GM18505 (cell line): ENCODE results near the gene SFXN4.
A peak's percentile ranks its signal among the peaks of the same experiment; 100 is the strongest.
"Not testable (repeated sequence)": the region's sequence is repeated elsewhere in the genome, so short reads cannot be mapped to it uniquely, and the experiment has no call there.

Source experiments
- ATAC-seq: cut with Tn5 transposase; IDR thresholded peaks from one replicate; pipeline ENCODE4 v1.9.1; 2021; ENCODE audit not compliant: unreplicated experiment
- POLR2A ChIP-seq: IDR thresholded peaks from 4 replicates; pipeline ENCODE4 v1.6.1; 2011; ENCODE audit warnings: borderline replicate concordance; ENCODE audit not compliant: insufficient read depth, insufficient read length; ENCODE audit errors: extremely low read depth

Gene SFXN4

DNA sequence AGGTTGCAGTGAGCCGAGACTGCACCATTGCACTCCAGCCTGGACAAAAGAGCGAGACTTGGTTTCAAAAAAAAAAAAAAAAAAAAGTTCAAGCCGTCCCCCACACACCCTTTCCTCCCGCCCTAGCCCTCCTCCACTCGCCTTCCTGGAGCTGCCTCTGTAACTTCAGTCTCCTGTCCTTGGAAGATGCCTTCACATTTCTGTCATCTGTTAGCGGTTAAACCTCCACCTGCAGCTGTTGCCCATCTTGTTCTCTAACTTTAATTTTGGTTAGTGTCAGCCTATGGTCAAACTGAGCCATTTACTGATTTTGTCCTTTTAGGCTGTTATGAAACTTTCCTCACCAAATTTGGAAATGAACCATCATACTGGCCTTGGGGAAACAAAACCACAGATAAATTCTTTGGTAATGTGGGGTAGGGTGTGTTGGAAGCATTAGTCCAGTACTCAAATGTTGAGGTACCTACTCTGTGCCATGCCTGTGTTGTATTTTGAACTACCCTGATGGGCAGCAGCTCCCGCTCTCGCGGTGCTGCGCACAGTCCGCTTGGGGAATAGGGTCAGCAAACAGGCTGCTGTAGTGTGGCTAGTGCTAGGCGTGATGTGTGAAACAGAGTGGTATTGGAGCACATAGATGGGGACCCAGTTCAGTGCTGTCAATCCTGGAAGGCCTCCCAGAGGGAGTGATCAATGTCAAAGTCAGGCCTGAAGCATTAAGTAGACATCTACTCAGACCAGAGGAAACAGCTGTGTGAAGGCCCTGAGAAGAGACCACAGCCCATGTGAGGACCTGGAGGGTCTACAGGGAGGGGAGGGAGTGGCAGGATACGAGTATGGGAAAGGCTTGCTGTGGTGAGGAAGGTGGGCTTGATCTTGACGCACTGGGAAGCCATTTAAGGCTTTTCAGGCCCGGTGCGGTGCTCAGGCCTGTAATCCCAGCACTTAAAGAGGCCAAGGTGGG, 26.9 kb downstream of the SFXN4 start:
- ATAC-seq, result no peak

DNA sequence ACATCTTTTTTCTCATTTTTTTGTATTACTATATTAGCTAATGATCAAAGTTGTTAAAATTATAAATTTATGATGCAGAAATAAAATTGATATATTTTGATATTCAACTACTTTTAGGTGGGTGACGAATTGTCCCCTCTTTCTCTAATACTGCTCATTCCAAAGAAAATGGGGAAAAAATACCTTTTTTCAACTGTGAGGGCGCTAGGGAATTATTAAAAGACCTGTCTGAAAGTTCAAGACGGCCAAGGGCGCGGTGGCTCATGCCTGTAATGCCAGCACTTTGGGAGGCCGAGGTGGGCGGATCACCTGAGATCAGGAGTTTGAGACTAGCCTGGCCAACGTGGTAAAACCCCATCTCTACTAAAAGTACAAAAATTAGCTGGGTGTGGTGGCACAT, 27.6 kb downstream of the SFXN4 start:
- not testable (repeated sequence) for ATAC-seq

More for the DNA sequence above, 26.9 kb downstream of the SFXN4 start:
- TF ChIP-seq POLR2A, result no peak

DNA sequence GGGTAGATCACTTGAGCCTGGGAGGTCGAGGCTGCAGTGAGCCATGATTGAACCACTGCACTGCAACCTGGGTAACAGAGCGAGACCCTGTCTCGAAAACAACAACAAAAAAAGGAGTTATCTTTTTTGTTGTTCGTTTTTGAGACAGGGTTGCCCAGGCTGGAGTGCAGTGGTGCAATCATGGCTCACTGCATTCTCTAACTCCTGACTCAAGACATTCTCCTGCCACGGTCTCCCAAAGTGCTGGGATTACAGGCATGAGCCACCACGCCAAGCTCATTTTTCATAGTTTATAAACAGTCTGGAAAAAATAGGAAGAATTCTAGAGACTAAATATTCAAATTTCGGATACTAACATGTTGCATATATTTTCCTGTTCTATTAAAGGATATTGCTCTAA, 29.4 kb downstream of the SFXN4 start:
- ATAC-seq, result no peak
- TF ChIP-seq POLR2A, result no peak

DNA sequence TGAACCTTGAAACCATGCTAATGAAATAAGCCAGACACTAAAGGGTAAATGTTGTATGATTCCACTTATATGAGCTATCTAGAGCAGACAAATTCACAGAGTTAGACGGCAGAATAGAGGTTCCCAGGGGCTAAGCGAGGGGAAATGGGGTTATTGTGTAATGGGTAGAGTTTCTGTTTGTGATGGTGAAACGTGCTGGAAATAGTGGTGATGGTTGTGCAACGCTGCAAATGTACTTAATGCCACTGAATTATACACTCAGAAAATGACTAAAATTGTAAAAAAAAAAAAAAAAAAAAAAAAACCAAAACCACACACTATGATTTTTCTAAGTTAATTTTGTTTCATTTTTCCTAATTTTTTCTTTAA, 30.0 kb downstream of the SFXN4 start:
- ATAC-seq, result no peak
- no peak for TF ChIP-seq POLR2A

DNA sequence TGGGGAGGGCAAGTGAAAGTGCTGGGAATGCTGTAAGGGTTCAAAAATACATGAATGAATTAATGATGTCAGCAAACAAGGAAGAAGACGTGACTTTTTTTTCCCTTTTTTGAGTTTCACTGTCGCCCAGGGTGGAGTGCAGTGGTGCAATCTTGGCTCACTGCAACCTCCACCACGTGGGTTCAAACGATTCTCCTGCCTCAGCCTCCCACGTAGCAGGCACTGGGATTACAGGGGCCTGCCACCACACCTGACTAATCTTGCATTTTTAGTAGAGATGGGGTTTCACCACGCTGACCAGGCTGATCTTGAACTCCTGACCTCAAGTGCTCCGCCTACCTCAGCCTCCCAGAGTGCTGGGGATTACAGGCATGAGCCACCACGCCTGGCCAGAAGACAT, 31.6 kb downstream of the SFXN4 start:
- ATAC-seq, result no peak
- no peak for TF ChIP-seq POLR2A

DNA sequence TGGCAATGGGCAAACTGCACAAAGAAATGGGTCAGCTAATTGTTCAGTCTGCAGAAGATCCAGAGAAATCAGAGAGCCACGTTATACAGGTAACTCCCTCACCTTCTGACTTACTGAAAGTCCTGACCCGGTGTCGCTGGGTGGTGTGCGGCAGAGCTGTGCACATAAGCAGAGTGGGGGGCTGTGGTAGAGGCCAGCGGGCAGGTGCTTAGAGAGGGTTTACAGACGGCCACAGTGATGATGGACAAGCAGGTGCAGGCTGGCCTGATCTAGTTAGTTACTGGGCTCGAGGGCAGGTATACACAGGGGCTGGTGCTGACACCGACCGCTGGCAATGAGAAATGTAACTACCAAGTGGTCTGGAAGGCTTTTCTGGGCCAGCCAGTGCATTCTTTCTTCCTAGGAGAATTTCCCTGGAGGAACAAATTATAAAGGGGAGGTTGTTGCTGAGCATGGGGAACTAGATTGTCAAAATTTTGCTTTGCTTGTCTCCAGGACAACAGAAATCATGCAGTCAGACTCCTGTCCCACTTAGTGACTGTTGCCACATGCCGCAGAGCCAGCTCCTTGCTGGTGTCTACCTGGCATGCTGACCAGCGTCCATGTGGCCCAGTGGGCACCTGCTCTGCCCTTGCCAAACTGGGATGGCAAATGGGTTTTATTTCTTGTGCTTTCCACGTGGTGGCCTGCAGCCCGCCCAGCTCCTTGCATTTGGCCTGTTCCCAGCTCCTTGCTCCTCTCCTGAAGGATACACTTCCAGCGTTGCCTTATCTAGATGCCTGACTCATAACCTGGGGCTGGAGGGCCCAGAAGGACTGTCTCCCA, 32.8 kb downstream of the SFXN4 start:
- ATAC-seq, result no peak

DNA sequence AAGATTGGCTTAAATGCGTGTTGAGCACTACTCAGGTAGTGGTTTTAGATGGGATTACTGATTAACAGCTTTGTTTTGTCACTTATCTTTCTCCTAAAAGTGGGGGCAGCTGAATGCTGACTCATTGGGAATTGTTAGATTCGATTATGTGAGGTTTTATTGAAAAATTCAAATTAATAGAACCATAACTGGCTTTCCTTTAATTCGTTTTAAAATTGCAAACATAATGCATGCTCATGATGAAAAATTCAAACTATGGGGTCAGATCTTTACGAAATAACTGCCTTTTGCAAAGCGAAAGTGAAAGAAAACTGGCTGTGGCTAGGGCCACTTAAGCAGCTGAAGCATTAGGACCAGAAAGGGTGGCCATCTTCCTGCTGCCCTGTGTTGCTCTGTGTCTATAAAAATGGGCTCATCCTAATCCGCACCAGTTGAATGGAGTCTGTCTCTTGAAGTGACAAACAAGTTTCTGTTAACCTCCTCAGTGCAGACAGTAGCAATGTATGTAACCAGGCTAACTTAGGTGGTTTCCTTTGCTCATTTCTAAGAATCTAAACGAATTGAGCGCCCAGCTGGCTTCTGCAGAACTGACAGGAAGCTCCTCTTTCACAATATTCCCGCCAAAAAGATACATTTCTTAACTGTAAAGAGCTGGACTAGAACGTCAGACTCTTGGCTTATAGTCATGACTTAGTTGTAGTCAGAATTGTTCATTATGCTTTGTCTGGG, 33.8 kb downstream of the SFXN4 start:
- no peak for ATAC-seq

More for the DNA sequence above, 32.8 kb downstream of the SFXN4 start:
- TF ChIP-seq POLR2A, result no peak

DNA sequence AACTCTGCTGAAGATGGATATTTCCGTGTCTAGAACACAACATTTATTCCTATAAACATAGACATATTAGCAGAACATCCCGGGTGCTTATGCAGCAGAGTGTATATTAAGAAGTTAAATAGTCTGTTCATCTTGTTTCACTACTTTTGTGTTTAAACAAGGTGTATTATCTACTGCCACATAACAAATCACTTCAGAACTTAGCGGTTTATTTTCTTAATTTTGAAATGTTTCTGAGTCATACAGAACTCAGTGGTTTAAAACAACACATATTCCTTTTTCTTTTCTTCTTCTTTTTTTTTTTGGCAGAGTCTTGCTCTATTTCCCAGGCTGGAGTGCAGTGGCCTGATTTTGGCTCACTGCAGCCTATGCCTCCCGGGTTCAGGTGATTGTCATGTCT, 35.8 kb downstream of the SFXN4 start:
- ATAC-seq, result no peak
- TF ChIP-seq POLR2A, result no peak

More for the DNA sequence above, 33.8 kb downstream of the SFXN4 start:
- TF ChIP-seq POLR2A, result peak; percentile 39

DNA sequence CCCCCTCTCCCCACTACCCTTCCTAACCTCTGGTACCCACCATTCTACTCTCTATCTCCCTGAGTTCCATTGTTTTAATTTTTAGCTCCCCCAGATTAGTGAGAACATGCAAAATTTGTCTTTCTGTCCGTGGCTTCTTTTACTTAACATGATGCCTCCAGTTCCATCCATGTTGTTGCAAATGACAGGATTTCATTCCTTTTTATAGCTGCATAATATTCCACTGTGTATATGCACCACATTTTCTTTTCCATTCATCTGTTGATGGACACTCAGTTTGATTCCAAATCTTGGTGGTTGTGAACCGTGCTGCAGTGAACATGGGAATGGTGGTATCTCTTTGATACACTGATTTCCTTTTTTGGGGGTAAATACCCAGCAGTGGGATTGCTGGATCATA, 39.6 kb downstream of the SFXN4 start:
- TF ChIP-seq POLR2A, result no peak
- no peak for ATAC-seq

DNA sequence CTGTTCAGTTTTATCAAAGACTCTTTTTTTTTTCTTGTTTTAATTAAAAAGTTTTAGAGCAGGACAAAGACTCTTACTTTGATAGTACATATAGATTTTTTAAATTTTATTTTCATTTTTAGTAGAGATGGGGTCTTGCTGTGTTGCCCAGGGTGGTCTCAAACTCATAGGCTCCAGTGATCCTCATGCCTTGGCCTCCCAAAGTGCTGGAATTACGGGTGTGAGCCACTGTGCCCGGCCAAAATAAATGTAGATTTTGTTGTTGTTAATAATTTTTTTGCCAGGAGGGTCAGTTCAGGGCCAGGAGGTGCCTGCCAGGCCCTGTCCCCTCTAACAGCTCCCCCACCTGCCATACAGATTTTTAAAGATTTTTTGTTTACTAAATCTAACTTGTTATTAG, 44.6 kb downstream of the SFXN4 start:
- no peak for TF ChIP-seq POLR2A
- ATAC-seq, result no peak

DNA sequence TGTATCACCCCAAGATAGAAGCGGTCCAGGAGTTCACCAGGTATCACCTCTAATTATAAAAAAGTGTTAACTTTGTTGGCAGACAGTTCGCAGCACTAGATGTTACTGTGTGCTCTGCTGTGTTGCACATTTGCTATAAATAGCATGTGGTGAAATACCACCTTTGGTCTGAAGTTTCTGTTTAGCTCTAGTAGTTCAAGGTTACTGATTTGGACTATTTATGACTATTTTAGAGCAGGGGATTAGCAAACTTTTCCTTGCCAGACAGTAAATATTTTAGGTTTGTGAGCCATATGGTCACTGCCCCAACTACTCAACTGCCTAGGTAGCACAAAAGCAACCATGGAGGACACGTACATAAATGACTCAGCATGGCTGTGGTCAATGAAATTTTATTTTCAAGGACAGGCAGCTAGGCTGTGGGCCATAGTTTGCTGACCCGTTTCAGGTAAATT, 45.1 kb downstream of the SFXN4 start:
- ATAC-seq, result peak; percentile 81
- no peak for TF ChIP-seq POLR2A

DNA sequence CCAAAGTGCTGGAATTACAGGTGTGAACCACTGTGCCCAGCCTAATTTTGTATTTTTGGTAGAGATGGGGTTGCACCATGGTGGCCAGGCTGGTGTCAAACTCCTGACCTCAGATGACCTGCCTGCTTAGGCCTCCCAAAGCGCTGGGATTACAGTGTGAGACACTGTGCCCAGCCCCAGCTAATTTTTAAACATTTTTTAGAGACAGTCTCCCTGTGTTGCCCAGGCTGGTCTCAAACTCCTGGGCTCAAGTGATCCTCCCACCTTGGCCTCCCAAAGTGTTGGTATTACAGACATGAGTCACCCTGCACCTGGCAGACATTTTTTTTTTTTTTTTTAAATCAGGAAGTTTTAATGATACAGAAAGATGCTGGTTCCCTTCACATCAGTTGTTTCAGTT, 46.1 kb downstream of the SFXN4 start:
- no peak for TF ChIP-seq POLR2A
- no peak for ATAC-seq

DNA sequence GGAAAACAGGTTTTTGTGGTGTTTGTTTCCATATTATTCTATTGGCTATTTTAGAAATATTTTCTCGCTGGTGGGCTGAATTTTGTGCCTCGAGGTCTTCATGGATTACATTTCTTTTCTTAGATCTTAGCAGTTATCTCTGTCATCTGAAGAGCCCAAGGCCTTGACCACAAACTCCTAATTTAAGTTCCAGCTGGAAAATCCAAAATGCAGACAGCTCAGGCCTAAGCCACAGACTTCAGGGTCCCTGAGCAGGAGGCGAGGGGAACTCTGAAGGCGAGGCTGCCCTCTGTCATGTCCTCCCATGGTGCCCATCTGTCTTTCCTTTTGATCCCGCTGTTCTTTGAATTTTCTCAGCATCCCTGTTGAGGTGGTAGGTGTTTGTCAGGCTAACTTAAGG, 47.3 kb downstream of the SFXN4 start:
- no peak for TF ChIP-seq POLR2A
- no peak for ATAC-seq
